Osteocyte (in vitro differentiated cells): Measurements from ENCODE around the gene VSIR. TPM values are rescaled to one million over a fixed set of nuclear protein-coding genes. Genes with fewer than 3 reads are reported as not detected.

Experiments used
- DNase-seq: peaks from one replicate; pipeline ENCODE4 v3.0.0; 2021; ENCODE audit warnings: mixed read lengths; ENCODE audit not compliant: unreplicated experiment; ENCODE audit errors: extremely low spot score
- H3K27ac Mint-ChIP-seq: one replicate; pipeline ENCODE4 v1.8.0; 2021; ENCODE audit warnings: mild to moderate bottlenecking, mixed read lengths; ENCODE audit not compliant: unreplicated experiment
- H3K27me3 Mint-ChIP-seq: one replicate; pipeline ENCODE4 v1.8.0; 2021; ENCODE audit warnings: mixed read lengths; ENCODE audit not compliant: unreplicated experiment
- H3K36me3 Mint-ChIP-seq: one replicate; pipeline ENCODE4 v1.8.0; 2021; ENCODE audit warnings: mixed read lengths; ENCODE audit not compliant: unreplicated experiment
- H3K4me1 Mint-ChIP-seq: one replicate; pipeline ENCODE4 v1.8.0; 2021; ENCODE audit warnings: mixed read lengths; ENCODE audit not compliant: unreplicated experiment
- H3K4me3 Mint-ChIP-seq: one replicate; pipeline ENCODE4 v1.8.0; 2021; ENCODE audit warnings: mild to moderate bottlenecking, moderate library complexity, mixed read lengths; ENCODE audit not compliant: unreplicated experiment
- H3K9me3 Mint-ChIP-seq: one replicate; pipeline ENCODE4 v1.8.0; 2021; ENCODE audit warnings: mixed read lengths; ENCODE audit not compliant: unreplicated experiment
- CTCF ChIP-seq: fragments of 200-600 bp; sonication (generic); IDR thresholded peaks from 2 replicates; pipeline ENCODE4 v1.5.0; 2021; ENCODE audit warnings: antibody characterized with exemption, mild to moderate bottlenecking, moderate library complexity
- total RNA-seq: library from RNA; stranded (reverse); gene quantifications from 2 replicates; pipeline ENCODE4 v1.2.1, GENCODE V29; 2021

Gene VSIR
- total RNA-seq, 1 donor from 2014 or later = 0.75 TPM

GRCh38 chr10:71734797-71735196, 38.5 kb downstream of the VSIR start:
- no peak for DNase-seq
- peaks cover 12% of the 10 kb centered on the region for H3K27me3 Mint-ChIP-seq
- no peaks in the 10 kb centered on the region for H3K4me1 Mint-ChIP-seq
- H3K9me3 Mint-ChIP-seq = no peaks in the 10 kb centered on the region
- no peak for TF ChIP-seq CTCF
- H3K27ac Mint-ChIP-seq = no peak overlapping the region
- H3K36me3 Mint-ChIP-seq = no peaks in the 10 kb centered on the region
- no peak overlapping the region for H3K4me3 Mint-ChIP-seq

GRCh38 chr10:71731791-71732190, 41.5 kb downstream of the VSIR start:
- Mint-ChIP-seq H3K27me3 (peaks cover 15% of the 10 kb centered on the region), H3K4me3 (no peak overlapping the region)

GRCh38 chr10:71729161-71729636, 44.1 kb downstream of the VSIR start:
- Mint-ChIP-seq H3K27me3 (peaks cover 15% of the 10 kb centered on the region), H3K9me3 (no peaks in the 10 kb centered on the region), H3K36me3 (no peaks in the 10 kb centered on the region), H3K4me3 (no peak overlapping the region), H3K27ac (no peak overlapping the region), H3K4me1 (peaks cover 5% of the 10 kb centered on the region)
- DNase-seq = no peak
- TF ChIP-seq CTCF = no peak

More at GRCh38 chr10:71731791-71732190, 41.5 kb downstream of the VSIR start:
- Mint-ChIP-seq H3K36me3 (no peaks in the 10 kb centered on the region), H3K9me3 (no peaks in the 10 kb centered on the region), H3K27ac (no peak overlapping the region), H3K4me1 (peaks cover 5% of the 10 kb centered on the region)
- TF ChIP-seq CTCF = no peak
- DNase-seq = no peak

GRCh38 chr10:71727738-71728737, 45.3 kb downstream of the VSIR start:
- no peak for TF ChIP-seq CTCF
- H3K4me1 Mint-ChIP-seq = peaks cover 5% of the 10 kb centered on the region
- H3K27me3 Mint-ChIP-seq = peaks cover 10% of the 10 kb centered on the region
- H3K4me3 Mint-ChIP-seq = no peak overlapping the region
- DNase-seq = no peak
- no peak overlapping the region for H3K27ac Mint-ChIP-seq
- H3K36me3 Mint-ChIP-seq = no peaks in the 10 kb centered on the region
- H3K9me3 Mint-ChIP-seq = no peaks in the 10 kb centered on the region

GRCh38 chr10:71727105-71727737, 46.1 kb downstream of the VSIR start:
- peaks cover 5% of the 10 kb centered on the region for H3K4me1 Mint-ChIP-seq
- H3K27ac Mint-ChIP-seq = no peak overlapping the region
- no peaks in the 10 kb centered on the region for H3K36me3 Mint-ChIP-seq
- H3K27me3 Mint-ChIP-seq = peaks cover 10% of the 10 kb centered on the region
- DNase-seq = no peak
- no peaks in the 10 kb centered on the region for H3K9me3 Mint-ChIP-seq
- H3K4me3 Mint-ChIP-seq = no peak overlapping the region
- TF ChIP-seq CTCF = no peak
